Sigmoid colon (tissue), 7 donors: ENCODE measurements around the gene TSPAN1. TPM values are rescaled to one million over a fixed set of nuclear protein-coding genes. Genes with fewer than 3 reads are reported as not detected.
A peak's percentile ranks its signal among the peaks of the same experiment; 100 is the strongest.

Source experiments
- DNase-seq: peaks from one replicate; pipeline ENCODE4 v3.0.0-alpha.2; 2019
- H3K27ac ChIP-seq, 4 donors: fragments of 200-600 bp; sonication (generic); one replicate each; pipeline ENCODE4 v1.5.1; 2016 to 2019; ENCODE audit warnings: mild to moderate bottlenecking in 1 of 4
- H3K27me3 ChIP-seq, 3 donors: fragments of 200-600 bp; sonication (generic); one replicate each; pipeline ENCODE4 v1.5.1; 2019; ENCODE audit warnings: mild to moderate bottlenecking in 1 of 3
- H3K36me3 ChIP-seq, 4 donors: fragments of 200-600 bp; sonication (generic); one replicate each; pipeline ENCODE4 v1.5.1; 2016 to 2019
- H3K4me1 ChIP-seq, 4 donors: fragments of 200-600 bp; sonication (generic); one replicate each; pipeline ENCODE4 v1.5.1; 2017 to 2019
- H3K4me3 ChIP-seq, 4 donors: fragments of 200-600 bp; sonication (generic); one replicate each; pipeline ENCODE4 v1.5.1; 2017 to 2019; ENCODE audit warnings: mild to moderate bottlenecking in 2 of 4, moderate library complexity in 1 of 4
- H3K9me3 ChIP-seq, 4 donors: fragments of 200-600 bp in 3 of 4; sonication (generic) in 3 of 4; one replicate each; pipeline versions ENCODE4 v1.5.1 to v1.6.1; 2013 to 2019
- CTCF ChIP-seq, 4 experiments: fragments of 450-650 bp in 3 of 4; fragments of 200-600 bp in 1 of 4; IDR thresholded peaks; one replicate each; pipeline ENCODE4 v1.5.1; 2016 to 2019; ENCODE audit warnings: antibody characterized with exemption in 4 of 4, mild to moderate bottlenecking in 3 of 4, moderate library complexity in 2 of 4
- EP300 ChIP-seq, 4 donors: sonication (generic); formaldehyde crosslinking; IDR thresholded peaks; one replicate each; pipeline ENCODE4 v1.6.1; 2017; ENCODE audit warnings: antibody characterized with exemption in 4 of 4
- POLR2A ChIP-seq, 2 donors: fragments of 450-650 bp; IDR thresholded peaks; one replicate each; pipeline ENCODE4 v1.6.1; 2016; ENCODE audit warnings: antibody characterized with exemption in 2 of 2, mild to moderate bottlenecking in 2 of 2, moderate library complexity in 2 of 2
- POLR2AphosphoS5 ChIP-seq, 4 donors: sonication (generic); formaldehyde crosslinking; IDR thresholded peaks; one replicate each; pipeline ENCODE4 v1.6.1; 2017; ENCODE audit warnings: antibody characterized with exemption in 4 of 4
- WGBS, 2 donors: extraction: QIAGEN DNeasy Blood & Tissue Kit; methylation state at CpG; one replicate each; pipeline ENCODE4 v1.1.7; 2013; 5-methylcytosine and 5-hydroxymethylcytosine counted together
- intact Hi-C: fragments of 100-400 bp; cut with DNase I; formaldehyde crosslinking; loops from one replicate; pipeline ENCODE4 v1.15.1; 2023
- polyA plus RNA-seq, 3 donors: library from polyadenylated mRNA; stranded (reverse); fragments of 200-250 nt; gene quantifications; one replicate each; pipeline ENCODE4 v1.2.3, GENCODE V29; 2013
- total RNA-seq, 4 donors: library from RNA; depleted of rRNA; stranded (reverse); fragments of >200 nt; gene quantifications; one replicate each; pipeline ENCODE4 v1.1.0, GENCODE V29; 2016
- donor health status: healthy with polysubstance abuse.
- donor health status: Bipolar disorder and iron deficiency.
- donor health status: healthy.

Gene TSPAN1
- total and polyA plus RNA-seq, 7 donors, result 0.95 to 1,233 (median 8.9) TPM

- peaks cover 0 to 30% (median 22%) of the 10 kb centered on the region in 4 donors for H3K4me1 ChIP-seq
- no peak for DNase-seq
- no peaks in the 10 kb centered on the region for H3K36me3 ChIP-seq
- H3K4me3 ChIP-seq, result no peak overlapping the region
- intact Hi-C loops, result no loop called here
- no peak for TF ChIP-seq CTCF (IDR thresholded peaks at IDR 0.05)
- TF ChIP-seq POLR2A (IDR thresholded peaks at IDR 0.05), result no peak
- no peak for TF ChIP-seq EP300 (IDR thresholded peaks at IDR 0.05)
- no peak for TF ChIP-seq POLR2AphosphoS5 (IDR thresholded peaks at IDR 0.05)
- H3K9me3 ChIP-seq, result no peaks in the 10 kb centered on the region
- no peaks in the 10 kb centered on the region for H3K27me3 ChIP-seq
- 85 to 89% methylated on average over 2 of the region's 2 CpGs for WGBS, 2 donors
- peak overlapping the region in 1 of 4 donors; percentile 2 for H3K27ac ChIP-seq
Observed at GRCh38 chr1:46206399-46206798, 31.5 kb downstream of the TSPAN1 start.

GRCh38 chr1:46210561-46210960, 35.7 kb downstream of the TSPAN1 start:
- H3K9me3 ChIP-seq, result no peaks in the 10 kb centered on the region
- H3K27ac ChIP-seq, result no peak overlapping the region
- H3K4me3 ChIP-seq, result no peak overlapping the region
- intact Hi-C loops, result no loop called here
- 92 to 93% methylated on average over 3 of the region's 3 CpGs for WGBS, 2 donors
- no peaks in the 10 kb centered on the region for H3K36me3 ChIP-seq
- no peaks in the 10 kb centered on the region for H3K27me3 ChIP-seq
- H3K4me1 ChIP-seq, result peaks cover 0 to 7% (median under 1%) of the 10 kb centered on the region in 4 donors
- TF ChIP-seq POLR2A (IDR thresholded peaks at IDR 0.05) (no peak), EP300 (IDR thresholded peaks at IDR 0.05) (no peak), CTCF (IDR thresholded peaks at IDR 0.05) (no peak), POLR2AphosphoS5 (IDR thresholded peaks at IDR 0.05) (no peak)
- DNase-seq, result no peak

- 72 to 87% methylated on average over 2 of the region's 2 CpGs for WGBS, 2 donors
- DNase-seq, result no peak
- H3K36me3 ChIP-seq, result no peaks in the 10 kb centered on the region
Observed at GRCh38 chr1:46211051-46211450, 36.2 kb downstream of the TSPAN1 start.

GRCh38 chr1:46215504-46215903, 40.6 kb downstream of the TSPAN1 start:
- Histone ChIP-seq H3K27me3 (no peaks in the 10 kb centered on the region), H3K9me3 (no peaks in the 10 kb centered on the region), H3K27ac (no peak overlapping the region), H3K36me3 (no peaks in the 10 kb centered on the region), H3K4me1 (no peaks in the 10 kb centered on the region), H3K4me3 (no peak overlapping the region)
- intact Hi-C loops, result no loop called here
- no peak for TF ChIP-seq POLR2AphosphoS5 (IDR thresholded peaks at IDR 0.05)
- no peak for TF ChIP-seq CTCF (IDR thresholded peaks at IDR 0.05)
- TF ChIP-seq EP300 (IDR thresholded peaks at IDR 0.05), result no peak
- TF ChIP-seq POLR2A (IDR thresholded peaks at IDR 0.05), result no peak
- no peak for DNase-seq

More at GRCh38 chr1:46211051-46211450, 36.2 kb downstream of the TSPAN1 start:
- intact Hi-C loops, result no loop called here
- H3K27me3 ChIP-seq, result no peaks in the 10 kb centered on the region
- H3K27ac ChIP-seq, result no peak overlapping the region
- TF ChIP-seq POLR2AphosphoS5 (IDR thresholded peaks at IDR 0.05), result no peak
- no peak for TF ChIP-seq CTCF (IDR thresholded peaks at IDR 0.05)
- TF ChIP-seq EP300 (IDR thresholded peaks at IDR 0.05), result no peak
- TF ChIP-seq POLR2A (IDR thresholded peaks at IDR 0.05), result no peak
- no peak overlapping the region for H3K4me3 ChIP-seq
- no peaks in the 10 kb centered on the region for H3K9me3 ChIP-seq
- peaks cover 0 to 3% (median 0%) of the 10 kb centered on the region in 4 donors for H3K4me1 ChIP-seq

- intact Hi-C loops, result no loop called here
Observed at GRCh38 chr1:46218443-46218842, 43.6 kb downstream of the TSPAN1 start.

More at GRCh38 chr1:46218443-46218842, 43.6 kb downstream of the TSPAN1 start:
- 87 to 92% methylated on average over 8 of the region's 8 CpGs for WGBS, 2 donors
- no peak for DNase-seq
- TF ChIP-seq POLR2A (IDR thresholded peaks at IDR 0.05) (no peak), POLR2AphosphoS5 (IDR thresholded peaks at IDR 0.05) (no peak), EP300 (IDR thresholded peaks at IDR 0.05) (no peak), CTCF (IDR thresholded peaks at IDR 0.05) (no peak)
- Histone ChIP-seq H3K27me3 (no peaks in the 10 kb centered on the region), H3K4me1 (peaks cover 0 to 4% (median 2%) of the 10 kb centered on the region in 4 donors), H3K9me3 (no peaks in the 10 kb centered on the region), H3K4me3 (no peak overlapping the region), H3K36me3 (no peaks in the 10 kb centered on the region), H3K27ac (no peak overlapping the region)
